Measurements from ENCODE around the gene MEGF8. TPM values are rescaled to one million over a fixed set of nuclear protein-coding genes. Genes with fewer than 3 reads are reported as not detected.

The MEGF8 gene
- polyA plus RNA-seq, 1 donor from 2014 or later: 21.5 TPM

GRCh38 chr19:42288387-42288786 is 37.0 kb upstream of the MEGF8 start:
- H3K4me3 ChIP-seq (ENCODE audit: low read length): no peak overlapping the region
- H3K79me2 ChIP-seq (replicated peaks; ENCODE audit: insufficient read depth, low read length): peaks cover 20% of the 10 kb centered on the region
- H3K36me3 ChIP-seq (ENCODE audit: insufficient read depth, low read length): peaks cover 6% of the 10 kb centered on the region
- no peaks in the 10 kb centered on the region for H3K9me2 ChIP-seq (ENCODE audit: insufficient read depth, low read length)
- H3K9me3 ChIP-seq (ENCODE audit: low read length): no peaks in the 10 kb centered on the region
- TF ChIP-seq REST (IDR thresholded peaks at IDR 0.05; ENCODE audit: borderline replicate concordance): no peak
- no peak for TF ChIP-seq SMC3 (conservative IDR thresholded peaks at IDR 0.05; ENCODE audit: poor library complexity)
- TF ChIP-seq EP300 (conservative IDR thresholded peaks at IDR 0.05; ENCODE audit: poor library complexity, severe bottlenecking): no peak
- no peak for TF ChIP-seq EZH2 (IDR thresholded peaks at IDR 0.05; ENCODE audit: borderline replicate concordance, insufficient read depth, low read length, poor library complexity, severe bottlenecking)
- no peak for TF ChIP-seq TAF1 (IDR thresholded peaks at IDR 0.05; ENCODE audit: low read depth)
- no peak for TF ChIP-seq RAD21 (conservative IDR thresholded peaks at IDR 0.05)
- TF ChIP-seq CTCF (IDR thresholded peaks at IDR 0.05; ENCODE audit: poor library complexity, severe bottlenecking): no peak
- TF ChIP-seq MXI1 (conservative IDR thresholded peaks at IDR 0.05; ENCODE audit: poor library complexity, severe bottlenecking): no peak
- no peak for TF ChIP-seq POLR2AphosphoS5 (IDR thresholded peaks at IDR 0.05)
- no peak overlapping the region for H2AFZ ChIP-seq (ENCODE audit: low read depth, low read length)
- H3K27ac ChIP-seq (ENCODE audit: low read length): no peak overlapping the region
- peaks cover 10% of the 10 kb centered on the region for H4K20me1 ChIP-seq (ENCODE audit: insufficient read depth)
- H3K27me3 ChIP-seq (ENCODE audit: insufficient read depth, low read depth, low read length): no peaks in the 10 kb centered on the region
- H3K9ac ChIP-seq (ENCODE audit: low read length): no peak overlapping the region
- H3K4me2 ChIP-seq (ENCODE audit: low read length): no peak overlapping the region
- H3F3A ChIP-seq (ENCODE audit: insufficient read depth, low read length, poor library complexity, severe bottlenecking): no peaks in the 10 kb centered on the region

GRCh38 chr19:42288881-42289555 is 36.4 kb upstream of the MEGF8 start:
- peaks cover 6% of the 10 kb centered on the region for H3K36me3 ChIP-seq (ENCODE audit: insufficient read depth, low read length)

More at GRCh38 chr19:42288881-42289555, 36.4 kb upstream of the MEGF8 start:
- Histone ChIP-seq H3K27me3 (ENCODE audit: insufficient read depth, low read depth, low read length) (no peaks in the 10 kb centered on the region), H3K4me2 (ENCODE audit: low read length) (no peak overlapping the region), H3K9me3 (ENCODE audit: low read length) (no peaks in the 10 kb centered on the region), H3K27ac (ENCODE audit: low read length) (no peak overlapping the region), H3K9ac (ENCODE audit: low read length) (no peak overlapping the region), H3K4me3 (ENCODE audit: low read length) (no peak overlapping the region), H4K20me1 (ENCODE audit: insufficient read depth) (peaks cover 10% of the 10 kb centered on the region), H2AFZ (ENCODE audit: low read depth, low read length) (no peak overlapping the region), H3F3A (ENCODE audit: insufficient read depth, low read length, poor library complexity, severe bottlenecking) (no peaks in the 10 kb centered on the region), H3K79me2 (replicated peaks; ENCODE audit: insufficient read depth, low read length) (peaks cover 20% of the 10 kb centered on the region), H3K9me2 (ENCODE audit: insufficient read depth, low read length) (no peaks in the 10 kb centered on the region)
- TF ChIP-seq TAF1 (IDR thresholded peaks at IDR 0.05; ENCODE audit: low read depth) (no peak), CTCF (IDR thresholded peaks at IDR 0.05; ENCODE audit: poor library complexity, severe bottlenecking) (no peak)

All from neural cell (in vitro differentiated cells).